Measurements from ENCODE around the gene VCPKMT.

The VCPKMT gene

GRCh38 chr14:50121486-50121885 is 5.1 kb upstream of the VCPKMT start:
- H3K4me3 ChIP-seq (ENCODE audit: low read length) = no peak overlapping the region
- DNase-seq (ENCODE audit: low read depth) = no peak
- no peak for TF ChIP-seq CTCF (conservative IDR thresholded peaks at IDR 0.05; ENCODE audit: low read depth, low read length)

DNA sequence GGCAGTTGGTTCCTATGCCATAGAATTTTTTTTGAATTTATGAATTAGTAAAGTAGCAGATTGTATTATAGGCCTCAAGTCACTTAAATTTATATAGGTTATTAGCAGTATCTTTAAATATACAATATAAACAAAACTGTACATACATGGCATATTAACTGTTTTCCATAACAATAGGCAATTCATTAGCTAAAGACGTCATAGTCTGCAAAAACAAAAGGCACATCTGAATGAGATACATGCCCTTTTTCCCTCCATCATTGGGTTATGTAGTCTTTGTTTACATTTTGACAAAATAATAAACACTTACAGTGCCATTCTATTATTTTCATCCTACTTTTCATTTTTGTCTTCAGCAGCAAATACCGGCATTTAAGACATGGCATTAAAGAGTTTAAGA is 1.1 kb upstream of the VCPKMT start:
- DNase-seq (ENCODE audit: low read depth) = no peak
- TF ChIP-seq CTCF (conservative IDR thresholded peaks at IDR 0.05; ENCODE audit: low read depth, low read length) = no peak
- H3K4me3 ChIP-seq (ENCODE audit: low read length) = no peak overlapping the region

- no peak for DNase-seq (ENCODE audit: low read depth)
- TF ChIP-seq CTCF (conservative IDR thresholded peaks at IDR 0.05; ENCODE audit: low read depth, low read length) = no peak
- peak overlapping the region; percentile 92 for H3K4me3 ChIP-seq (ENCODE audit: low read length)
These were observed 594 bp upstream of the VCPKMT start for GRCh38 chr14:50116966-50117365.

DNA sequence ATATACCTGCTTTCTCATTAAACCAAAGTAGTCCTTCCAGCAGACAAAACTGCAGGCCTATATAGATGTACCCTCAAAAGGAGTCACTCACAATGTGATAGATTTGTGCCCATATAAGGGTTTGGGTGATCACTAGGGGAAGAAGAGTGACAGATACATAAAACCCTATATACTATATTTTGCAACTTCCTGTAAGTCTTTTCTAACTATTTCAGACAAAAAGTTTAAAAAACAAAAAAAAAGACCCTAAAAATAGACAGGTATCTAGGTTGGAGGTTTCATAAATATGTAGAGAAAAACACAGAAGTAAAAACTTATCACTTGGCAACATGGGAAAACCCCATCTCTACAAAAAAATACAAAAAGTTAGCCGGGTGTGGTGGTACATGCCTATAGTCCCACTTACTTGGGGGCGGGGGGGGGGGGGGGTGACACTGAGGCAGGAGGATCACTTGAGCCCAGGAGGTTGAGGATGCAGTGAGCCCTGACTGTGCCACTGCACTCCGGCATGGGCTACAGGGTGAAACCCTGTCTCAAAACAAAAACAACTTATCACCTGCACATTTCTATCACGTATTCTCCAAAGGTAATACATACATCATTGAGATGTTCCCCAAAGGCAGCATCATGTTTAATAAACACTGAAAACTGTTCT is 2.9 kb downstream of the VCPKMT start:
- DNase-seq (ENCODE audit: low read depth) = no peak
- no peak for TF ChIP-seq CTCF (conservative IDR thresholded peaks at IDR 0.05; ENCODE audit: low read depth, low read length)
- no peak overlapping the region for H3K4me3 ChIP-seq (ENCODE audit: low read length)

GRCh38 chr14:50110323-50111037 is 5.9 kb downstream of the VCPKMT start:
- TF ChIP-seq CTCF (conservative IDR thresholded peaks at IDR 0.05; ENCODE audit: low read depth, low read length) = no peak
- no peak for DNase-seq (ENCODE audit: low read depth)
- no peak overlapping the region for H3K4me3 ChIP-seq (ENCODE audit: low read length)

DNA sequence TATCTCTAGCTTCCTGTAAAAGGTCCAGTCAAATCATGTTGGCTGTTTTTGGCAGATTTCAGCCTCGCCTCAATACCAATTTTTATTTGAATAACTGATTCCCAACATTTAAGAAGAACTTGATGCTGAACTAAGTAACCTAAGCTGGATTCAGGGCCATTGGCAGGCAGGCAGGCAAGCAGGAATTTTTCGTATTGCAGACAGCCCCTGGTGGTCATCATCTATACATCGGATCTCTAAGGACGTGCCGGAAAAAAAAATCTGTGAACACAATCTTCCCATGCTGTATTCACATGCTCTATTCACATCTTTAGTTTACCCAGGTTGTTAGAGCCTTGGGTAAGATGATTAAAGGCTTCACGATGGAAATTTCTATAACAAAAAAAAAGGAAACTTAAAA is 7.0 kb downstream of the VCPKMT start:
- TF ChIP-seq CTCF (conservative IDR thresholded peaks at IDR 0.05; ENCODE audit: low read depth, low read length) = peak; percentile 52
- no peak for DNase-seq (ENCODE audit: low read depth)
- H3K4me3 ChIP-seq (ENCODE audit: low read length) = no peak overlapping the region

- no peak for TF ChIP-seq CTCF (conservative IDR thresholded peaks at IDR 0.05; ENCODE audit: low read depth, low read length)
- DNase-seq (ENCODE audit: low read depth) = no peak
- H3K4me3 ChIP-seq (ENCODE audit: low read length) = no peak overlapping the region
These were observed 8.5 kb downstream of the VCPKMT start for GRCh38 chr14:50107850-50108249.
